Endothelial cell of umbilical vein (primary cell): ENCODE results near the gene SLC30A7.

Experiments used
- CTCF ChIP-seq, 2 donors: IDR thresholded peaks; 1 replicate in 1 of 2; 2 replicates in 1 of 2; pipeline ENCODE4 v1.5.1; 2011; ENCODE audit warnings: low read length in 2 of 2, mild to moderate bottlenecking in 2 of 2, moderate library complexity in 2 of 2, control low read depth in 1 of 2, inconsistent platforms in 1 of 2, low read depth in 1 of 2; ENCODE audit not compliant: insufficient read depth in 1 of 2; ENCODE audit errors: extremely low read depth in 1 of 2
- EZH2 ChIP-seq: IDR thresholded peaks from 2 replicates; pipeline ENCODE4 v1.6.1; 2012; ENCODE audit warnings: borderline replicate concordance, low read depth, mild to moderate bottlenecking, moderate library complexity, low read length, inconsistent platforms; ENCODE audit not compliant: severe bottlenecking
- FOS ChIP-seq: IDR thresholded peaks from 2 replicates; pipeline ENCODE4 v1.6.1; 2011; ENCODE audit warnings: mild to moderate bottlenecking, low read length, moderate library complexity, borderline replicate concordance; ENCODE audit not compliant: insufficient read depth
- MAX ChIP-seq: IDR thresholded peaks from 2 replicates; pipeline ENCODE4 v1.6.1; 2011; ENCODE audit not compliant: insufficient read depth, insufficient read length
- MYC ChIP-seq: IDR thresholded peaks from one replicate; pipeline ENCODE4 v1.6.1; 2011; ENCODE audit warnings: mild to moderate bottlenecking, low read depth, low read length
- POLR2A ChIP-seq: IDR thresholded peaks from 2 replicates; pipeline ENCODE4 v1.6.1; 2012; ENCODE audit warnings: low read depth, mild to moderate bottlenecking, control low read depth, low read length
- POLR2AphosphoS5 ChIP-seq: IDR thresholded peaks from 2 replicates; pipeline ENCODE4 v1.6.1; 2012; ENCODE audit warnings: low read depth, mild to moderate bottlenecking, control low read depth, low read length, moderate library complexity; ENCODE audit not compliant: insufficient read depth

GRCh38 chr1:100866041-100866900, 29.6 kb upstream of the SLC30A7 start:
- peak; percentile 44 to 49 for TF ChIP-seq CTCF (IDR thresholded peaks at IDR 0.05; ENCODE audit: extremely low read depth in 1 of 2, insufficient read depth in 1 of 2, low read depth in 1 of 2, low read length in 2 of 2)
- no peak for TF ChIP-seq POLR2AphosphoS5
- TF ChIP-seq EZH2: no peak
- TF ChIP-seq FOS: no peak
- no peak for TF ChIP-seq POLR2A
- no peak for TF ChIP-seq MAX
- no peak for TF ChIP-seq MYC
